ENCODE results near the gene SPATA3. TPM values are rescaled to one million over a fixed set of nuclear protein-coding genes. Genes with fewer than 3 reads are reported as not detected.

SPATA3 gene
- total and polyA plus RNA-seq, 2 of the 13 experiments (the other 11 are each of a cell fraction or from before 2014, with no cell fraction given) = not detected

- 0 out of 2 replicates have a peak, but pooled peaks have one; percentile 76 for TF ChIP-seq ZNF598 (CRISPR knock-in tag; IDR thresholded peaks at IDR 0.05; ENCODE audit: borderline replicate concordance)
- no peak for TF ChIP-seq ZNF569 (CRISPR knock-in tag; IDR thresholded peaks at IDR 0.05; ENCODE audit: borderline replicate concordance)
- TF ChIP-seq GLMP (CRISPR knock-in tag; IDR thresholded peaks at IDR 0.05; ENCODE audit: borderline replicate concordance) = no peak
- TF ChIP-seq, protein P1, sequence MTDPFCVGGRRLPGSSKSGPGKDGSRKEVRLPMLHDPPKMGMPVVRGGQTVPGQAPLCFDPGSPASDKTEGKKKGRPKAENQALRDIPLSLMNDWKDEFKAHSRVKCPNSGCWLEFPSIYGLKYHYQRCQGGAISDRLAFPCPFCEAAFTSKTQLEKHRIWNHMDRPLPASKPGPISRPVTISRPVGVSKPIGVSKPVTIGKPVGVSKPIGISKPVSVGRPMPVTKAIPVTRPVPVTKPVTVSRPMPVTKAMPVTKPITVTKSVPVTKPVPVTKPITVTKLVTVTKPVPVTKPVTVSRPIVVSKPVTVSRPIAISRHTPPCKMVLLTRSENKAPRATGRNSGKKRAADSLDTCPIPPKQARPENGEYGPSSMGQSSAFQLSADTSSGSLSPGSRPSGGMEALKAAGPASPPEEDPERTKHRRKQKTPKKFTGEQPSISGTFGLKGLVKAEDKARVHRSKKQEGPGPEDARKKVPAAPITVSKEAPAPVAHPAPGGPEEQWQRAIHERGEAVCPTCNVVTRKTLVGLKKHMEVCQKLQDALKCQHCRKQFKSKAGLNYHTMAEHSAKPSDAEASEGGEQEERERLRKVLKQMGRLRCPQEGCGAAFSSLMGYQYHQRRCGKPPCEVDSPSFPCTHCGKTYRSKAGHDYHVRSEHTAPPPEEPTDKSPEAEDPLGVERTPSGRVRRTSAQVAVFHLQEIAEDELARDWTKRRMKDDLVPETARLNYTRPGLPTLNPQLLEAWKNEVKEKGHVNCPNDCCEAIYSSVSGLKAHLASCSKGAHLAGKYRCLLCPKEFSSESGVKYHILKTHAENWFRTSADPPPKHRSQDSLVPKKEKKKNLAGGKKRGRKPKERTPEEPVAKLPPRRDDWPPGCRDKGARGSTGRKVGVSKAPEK (CRISPR knock-in tag; IDR thresholded peaks at IDR 0.05; ENCODE audit: borderline replicate concordance) = no peak; the same call in 1 of the 2 replicates
- no peak for TF ChIP-seq ZNF557 (CRISPR knock-in tag; IDR thresholded peaks at IDR 0.05)
- 0 out of 2 replicates have a peak, but pooled peaks have one; percentile 51 for TF ChIP-seq PPARG (CRISPR knock-in tag; conservative IDR thresholded peaks at IDR 0.05)
- TF ChIP-seq ZNF501 (CRISPR knock-in tag; IDR thresholded peaks at IDR 0.05) = peak; percentile 95
- no peak for TF ChIP-seq ZBTB44 (CRISPR knock-in tag; IDR thresholded peaks at IDR 0.05)
- TF ChIP-seq, protein P2, sequence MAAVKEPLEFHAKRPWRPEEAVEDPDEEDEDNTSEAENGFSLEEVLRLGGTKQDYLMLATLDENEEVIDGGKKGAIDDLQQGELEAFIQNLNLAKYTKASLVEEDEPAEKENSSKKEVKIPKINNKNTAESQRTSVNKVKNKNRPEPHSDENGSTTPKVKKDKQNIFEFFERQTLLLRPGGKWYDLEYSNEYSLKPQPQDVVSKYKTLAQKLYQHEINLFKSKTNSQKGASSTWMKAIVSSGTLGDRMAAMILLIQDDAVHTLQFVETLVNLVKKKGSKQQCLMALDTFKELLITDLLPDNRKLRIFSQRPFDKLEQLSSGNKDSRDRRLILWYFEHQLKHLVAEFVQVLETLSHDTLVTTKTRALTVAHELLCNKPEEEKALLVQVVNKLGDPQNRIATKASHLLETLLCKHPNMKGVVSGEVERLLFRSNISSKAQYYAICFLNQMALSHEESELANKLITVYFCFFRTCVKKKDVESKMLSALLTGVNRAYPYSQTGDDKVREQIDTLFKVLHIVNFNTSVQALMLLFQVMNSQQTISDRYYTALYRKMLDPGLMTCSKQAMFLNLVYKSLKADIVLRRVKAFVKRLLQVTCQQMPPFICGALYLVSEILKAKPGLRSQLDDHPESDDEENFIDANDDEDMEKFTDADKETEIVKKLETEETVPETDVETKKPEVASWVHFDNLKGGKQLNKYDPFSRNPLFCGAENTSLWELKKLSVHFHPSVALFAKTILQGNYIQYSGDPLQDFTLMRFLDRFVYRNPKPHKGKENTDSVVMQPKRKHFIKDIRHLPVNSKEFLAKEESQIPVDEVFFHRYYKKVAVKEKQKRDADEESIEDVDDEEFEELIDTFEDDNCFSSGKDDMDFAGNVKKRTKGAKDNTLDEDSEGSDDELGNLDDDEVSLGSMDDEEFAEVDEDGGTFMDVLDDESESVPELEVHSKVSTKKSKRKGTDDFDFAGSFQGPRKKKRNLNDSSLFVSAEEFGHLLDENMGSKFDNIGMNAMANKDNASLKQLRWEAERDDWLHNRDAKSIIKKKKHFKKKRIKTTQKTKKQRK (IDR thresholded peaks at IDR 0.05; ENCODE audit: low read length) = no peak
- no peak for TF ChIP-seq MATR3 (CRISPR knock-in tag; IDR thresholded peaks at IDR 0.05)
- TF ChIP-seq ZNF782 (CRISPR knock-in tag; IDR thresholded peaks at IDR 0.05; ENCODE audit: borderline replicate concordance) = no peak; the same call in 1 of the 2 replicates
- TF ChIP-seq MTA1 (CRISPR knock-in tag; IDR thresholded peaks at IDR 0.05; ENCODE audit: borderline replicate concordance) = no peak
- TF ChIP-seq, protein P3, sequence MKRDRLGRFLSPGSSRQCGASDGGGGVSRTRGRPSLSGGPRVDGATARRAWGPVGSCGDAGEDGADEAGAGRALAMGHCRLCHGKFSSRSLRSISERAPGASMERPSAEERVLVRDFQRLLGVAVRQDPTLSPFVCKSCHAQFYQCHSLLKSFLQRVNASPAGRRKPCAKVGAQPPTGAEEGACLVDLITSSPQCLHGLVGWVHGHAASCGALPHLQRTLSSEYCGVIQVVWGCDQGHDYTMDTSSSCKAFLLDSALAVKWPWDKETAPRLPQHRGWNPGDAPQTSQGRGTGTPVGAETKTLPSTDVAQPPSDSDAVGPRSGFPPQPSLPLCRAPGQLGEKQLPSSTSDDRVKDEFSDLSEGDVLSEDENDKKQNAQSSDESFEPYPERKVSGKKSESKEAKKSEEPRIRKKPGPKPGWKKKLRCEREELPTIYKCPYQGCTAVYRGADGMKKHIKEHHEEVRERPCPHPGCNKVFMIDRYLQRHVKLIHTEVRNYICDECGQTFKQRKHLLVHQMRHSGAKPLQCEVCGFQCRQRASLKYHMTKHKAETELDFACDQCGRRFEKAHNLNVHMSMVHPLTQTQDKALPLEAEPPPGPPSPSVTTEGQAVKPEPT (CRISPR knock-in tag; IDR thresholded peaks at IDR 0.05; ENCODE audit: low read depth) = no peak
- no peak for TF ChIP-seq MTF1 (CRISPR knock-in tag; IDR thresholded peaks at IDR 0.05)
- TF ChIP-seq ZMYM4 (CRISPR knock-in tag; IDR thresholded peaks at IDR 0.05) = peak; percentile 77; the same call in 1 of the 2 replicates
These were observed 8.5 kb upstream of the SPATA3 start (continued) for GRCh38 chr2:230987137-230988020.
